ENCODE data around the gene KIF26B.

Gene KIF26B

GRCh38 chr1:245255783-245256182 lies 101.0 kb downstream of the KIF26B start:
- no peak for DNase-seq
- Mint-ChIP-seq H3K4me1 (no peaks in the 10 kb centered on the region), H3K27ac (no peak overlapping the region), H3K4me3 (no peak overlapping the region), H3K9me3 (no peaks in the 10 kb centered on the region), H3K27me3 (no peaks in the 10 kb centered on the region)
- ATAC-seq, result no peak

GRCh38 chr1:245256528-245256927 lies 101.7 kb downstream of the KIF26B start:
- DNase-seq (no peak), ATAC-seq (no peak)
- Mint-ChIP-seq H3K4me1 (no peaks in the 10 kb centered on the region), H3K9me3 (no peaks in the 10 kb centered on the region), H3K4me3 (no peak overlapping the region), H3K27ac (no peak overlapping the region), H3K27me3 (no peaks in the 10 kb centered on the region)

GRCh38 chr1:245258271-245258920 lies 103.6 kb downstream of the KIF26B start:
- Mint-ChIP-seq H3K4me1 (no peaks in the 10 kb centered on the region), H3K4me3 (no peak overlapping the region), H3K9me3 (no peaks in the 10 kb centered on the region), H3K27ac (no peak overlapping the region), H3K27me3 (no peaks in the 10 kb centered on the region)
- no peak for ATAC-seq
- DNase-seq, result no peak

GRCh38 chr1:245260110-245260882 lies 105.5 kb downstream of the KIF26B start:
- H3K9me3 Mint-ChIP-seq, result no peaks in the 10 kb centered on the region
- no peak overlapping the region for H3K27ac Mint-ChIP-seq
- no peaks in the 10 kb centered on the region for H3K27me3 Mint-ChIP-seq
- H3K4me1 Mint-ChIP-seq, result no peaks in the 10 kb centered on the region
- DNase-seq (no peak), ATAC-seq (no peak)
- H3K4me3 Mint-ChIP-seq, result no peak overlapping the region

GRCh38 chr1:245260883-245261282 lies 106.1 kb downstream of the KIF26B start:
- no peak for DNase-seq
- Mint-ChIP-seq H3K4me1 (no peaks in the 10 kb centered on the region), H3K4me3 (no peak overlapping the region), H3K9me3 (no peaks in the 10 kb centered on the region), H3K27me3 (no peaks in the 10 kb centered on the region), H3K27ac (no peak overlapping the region)
- ATAC-seq, result no peak

- Mint-ChIP-seq H3K27ac (no peak overlapping the region), H3K9me3 (no peaks in the 10 kb centered on the region), H3K27me3 (no peaks in the 10 kb centered on the region), H3K4me3 (no peak overlapping the region), H3K4me1 (no peaks in the 10 kb centered on the region)
- ATAC-seq, result no peak
- no peak for DNase-seq
Observed at GRCh38 chr1:245261786-245262185, 107.0 kb downstream of the KIF26B start.

GRCh38 chr1:245263529-245264095 lies 108.8 kb downstream of the KIF26B start:
- ATAC-seq (no peak), DNase-seq (no peak)
- H3K4me3 Mint-ChIP-seq, result no peak overlapping the region
- no peak overlapping the region for H3K27ac Mint-ChIP-seq
- no peaks in the 10 kb centered on the region for H3K4me1 Mint-ChIP-seq
- no peaks in the 10 kb centered on the region for H3K27me3 Mint-ChIP-seq
- no peaks in the 10 kb centered on the region for H3K9me3 Mint-ChIP-seq

GRCh38 chr1:245264226-245264625 lies 109.4 kb downstream of the KIF26B start:
- Mint-ChIP-seq H3K27ac (peak overlapping the region in 1 of 2 donors; percentile 34), H3K27me3 (no peaks in the 10 kb centered on the region), H3K4me3 (no peak overlapping the region), H3K4me1 (no peaks in the 10 kb centered on the region), H3K9me3 (no peaks in the 10 kb centered on the region)
- ATAC-seq (no peak), DNase-seq (no peak)

GRCh38 chr1:245266105-245266504 lies 111.3 kb downstream of the KIF26B start:
- peaks cover 12% of the 10 kb centered on the region for H3K27me3 Mint-ChIP-seq
- no peak overlapping the region for H3K27ac Mint-ChIP-seq
- DNase-seq (no peak), ATAC-seq (no peak)
- H3K9me3 Mint-ChIP-seq, result peaks cover 4 to 7% of the 10 kb centered on the region in 2 donors
- H3K4me1 Mint-ChIP-seq, result no peaks in the 10 kb centered on the region
- no peak overlapping the region for H3K4me3 Mint-ChIP-seq

- ATAC-seq, result no peak
- H3K4me1 Mint-ChIP-seq, result peaks cover 8% of the 10 kb centered on the region
- H3K4me3 Mint-ChIP-seq, result no peak overlapping the region
- H3K27me3 Mint-ChIP-seq, result peaks cover 37% of the 10 kb centered on the region
- no peak for DNase-seq
- H3K9me3 Mint-ChIP-seq, result peaks cover 4 to 7% of the 10 kb centered on the region in 2 donors
- H3K27ac Mint-ChIP-seq, result no peak overlapping the region
Observed at GRCh38 chr1:245270063-245270462, 115.3 kb downstream of the KIF26B start.

- Mint-ChIP-seq H3K27ac (no peak overlapping the region), H3K4me3 (no peak overlapping the region), H3K9me3 (peaks cover 4 to 7% of the 10 kb centered on the region in 2 donors), H3K27me3 (peaks cover 46% of the 10 kb centered on the region), H3K4me1 (peaks cover 8% of the 10 kb centered on the region)
- DNase-seq (no peak), ATAC-seq (no peak)
Observed at GRCh38 chr1:245270972-245271371, 116.2 kb downstream of the KIF26B start.

- H3K27ac Mint-ChIP-seq, result no peak overlapping the region
- peaks cover 62% of the 10 kb centered on the region for H3K27me3 Mint-ChIP-seq
Observed at GRCh38 chr1:245272676-245273075, 117.9 kb downstream of the KIF26B start.

GRCh38 chr1:245276445-245276844 lies 121.7 kb downstream of the KIF26B start:
- H3K27me3 Mint-ChIP-seq, result peaks cover 51% of the 10 kb centered on the region
- ATAC-seq, result no peak
- peaks cover 8% of the 10 kb centered on the region for H3K4me1 Mint-ChIP-seq
- no peak for DNase-seq
- H3K27ac Mint-ChIP-seq, result no peak overlapping the region
- H3K4me3 Mint-ChIP-seq, result no peak overlapping the region
- H3K9me3 Mint-ChIP-seq, result no peaks in the 10 kb centered on the region

More at GRCh38 chr1:245272676-245273075, 117.9 kb downstream of the KIF26B start:
- Mint-ChIP-seq H3K4me3 (no peak overlapping the region), H3K4me1 (peaks cover 8% of the 10 kb centered on the region), H3K9me3 (peaks cover 4 to 7% of the 10 kb centered on the region in 2 donors)
- DNase-seq (no peak), ATAC-seq (no peak)

- Mint-ChIP-seq H3K27ac (no peak overlapping the region), H3K27me3 (peaks cover 51% of the 10 kb centered on the region), H3K4me3 (no peak overlapping the region), H3K4me1 (peaks cover 8% of the 10 kb centered on the region), H3K9me3 (peaks cover 0 to under 1% of the 10 kb centered on the region in 2 donors)
- DNase-seq (no peak), ATAC-seq (no peak)
Observed at GRCh38 chr1:245277276-245277675, 122.5 kb downstream of the KIF26B start.

- peaks cover 46% of the 10 kb centered on the region for H3K27me3 Mint-ChIP-seq
- H3K9me3 Mint-ChIP-seq, result peaks cover 0 to 13% of the 10 kb centered on the region in 2 donors
- ATAC-seq, result no peak
- DNase-seq, result no peak
- no peaks in the 10 kb centered on the region for H3K4me1 Mint-ChIP-seq
- H3K27ac Mint-ChIP-seq, result no peak overlapping the region
- H3K4me3 Mint-ChIP-seq, result no peak overlapping the region
Observed at GRCh38 chr1:245278846-245279245, 124.1 kb downstream of the KIF26B start.

GRCh38 chr1:245279346-245279745 lies 124.6 kb downstream of the KIF26B start:
- Mint-ChIP-seq H3K4me3 (no peak overlapping the region), H3K27ac (peak overlapping the region in 1 of 2 donors; percentile 71), H3K27me3 (peaks cover 45% of the 10 kb centered on the region), H3K4me1 (no peaks in the 10 kb centered on the region), H3K9me3 (peaks cover 0 to 13% of the 10 kb centered on the region in 2 donors)
- DNase-seq (no peak), ATAC-seq (no peak)

Data from stimulated activated naive CD8-positive, alpha-beta T cell treated with anti-CD3 and anti-CD28 coated beads, Interleukin-15, amount 100 ng/mL, for 72 hours (primary cell).